ENCODE results near the gene RCC2.

DNA sequence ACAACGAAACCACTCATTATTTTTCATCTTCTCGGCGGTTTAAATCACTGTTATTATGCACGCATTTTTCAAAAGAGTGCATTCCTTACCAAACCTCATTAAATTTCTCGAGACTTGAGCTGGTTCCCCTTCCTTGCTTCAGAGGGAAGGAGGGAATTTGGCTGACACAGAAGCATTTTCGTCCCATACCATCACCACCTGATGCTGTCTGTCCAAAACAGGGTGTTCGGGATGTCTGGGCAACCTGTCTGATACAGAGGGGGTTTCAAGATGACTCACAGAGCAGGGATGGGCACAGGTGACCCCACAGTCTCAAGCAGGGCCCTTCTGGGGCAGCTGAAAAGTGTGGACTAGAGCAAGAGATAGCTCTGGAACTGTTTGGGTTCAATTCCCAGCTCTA lies 12.3 kb upstream of the RCC2 start:
- TF ChIP-seq, protein P1, sequence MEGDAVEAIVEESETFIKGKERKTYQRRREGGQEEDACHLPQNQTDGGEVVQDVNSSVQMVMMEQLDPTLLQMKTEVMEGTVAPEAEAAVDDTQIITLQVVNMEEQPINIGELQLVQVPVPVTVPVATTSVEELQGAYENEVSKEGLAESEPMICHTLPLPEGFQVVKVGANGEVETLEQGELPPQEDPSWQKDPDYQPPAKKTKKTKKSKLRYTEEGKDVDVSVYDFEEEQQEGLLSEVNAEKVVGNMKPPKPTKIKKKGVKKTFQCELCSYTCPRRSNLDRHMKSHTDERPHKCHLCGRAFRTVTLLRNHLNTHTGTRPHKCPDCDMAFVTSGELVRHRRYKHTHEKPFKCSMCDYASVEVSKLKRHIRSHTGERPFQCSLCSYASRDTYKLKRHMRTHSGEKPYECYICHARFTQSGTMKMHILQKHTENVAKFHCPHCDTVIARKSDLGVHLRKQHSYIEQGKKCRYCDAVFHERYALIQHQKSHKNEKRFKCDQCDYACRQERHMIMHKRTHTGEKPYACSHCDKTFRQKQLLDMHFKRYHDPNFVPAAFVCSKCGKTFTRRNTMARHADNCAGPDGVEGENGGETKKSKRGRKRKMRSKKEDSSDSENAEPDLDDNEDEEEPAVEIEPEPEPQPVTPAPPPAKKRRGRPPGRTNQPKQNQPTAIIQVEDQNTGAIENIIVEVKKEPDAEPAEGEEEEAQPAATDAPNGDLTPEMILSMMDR (IDR thresholded peaks at IDR 0.05; ENCODE audit: low read depth, low read length): no peak
- no peak for TF ChIP-seq EZH2phosphoT487 (IDR thresholded peaks at IDR 0.05; ENCODE audit: low read depth)
